Brain microvascular endothelial cell (primary cell): ENCODE results near the gene CNOT6.
A peak's percentile ranks its signal among the peaks of the same experiment; 100 is the strongest.

ENCODE experiments used
- DNase-seq: peaks from one replicate; pipeline ENCODE4 v3.0.0-alpha.2; 2020
- H3K27ac ChIP-seq: fragments of 250-450 bp; sonication (Bioruptor Pico); 2 replicates; pipeline ENCODE4 v1.5.1; 2020; ENCODE audit warnings: mild to moderate bottlenecking, moderate library complexity
- H3K27me3 ChIP-seq: fragments of 250-450 bp; sonication (Bioruptor Pico); replicated peaks from 2 replicates; pipeline ENCODE4 v1.5.1; 2020; ENCODE audit warnings: mild to moderate bottlenecking
- H3K36me3 ChIP-seq: fragments of 250-450 bp; sonication (Bioruptor Pico); replicated peaks from 2 replicates; pipeline ENCODE4 v1.5.1; 2020; ENCODE audit warnings: mild to moderate bottlenecking
- H3K4me3 ChIP-seq: 2 replicates; pipeline ENCODE4 v1.5.1; 2011; ENCODE audit warnings: low read depth, mild to moderate bottlenecking, control low read depth, low read length, moderate library complexity
- CTCF ChIP-seq: IDR thresholded peaks from 2 replicates; pipeline ENCODE4 v1.5.1; 2011; ENCODE audit warnings: low read depth, mild to moderate bottlenecking, moderate library complexity, low read length, control low read depth, inconsistent platforms; ENCODE audit errors: missing control alignments
- in situ Hi-C: cut with HindIII; loops from 2 replicates; pipeline ENCODE4 v1.10.0; 2017; ENCODE audit warnings: low sequenced_read_pairs, low pct_ligation_motif_present

The CNOT6 gene

DNA sequence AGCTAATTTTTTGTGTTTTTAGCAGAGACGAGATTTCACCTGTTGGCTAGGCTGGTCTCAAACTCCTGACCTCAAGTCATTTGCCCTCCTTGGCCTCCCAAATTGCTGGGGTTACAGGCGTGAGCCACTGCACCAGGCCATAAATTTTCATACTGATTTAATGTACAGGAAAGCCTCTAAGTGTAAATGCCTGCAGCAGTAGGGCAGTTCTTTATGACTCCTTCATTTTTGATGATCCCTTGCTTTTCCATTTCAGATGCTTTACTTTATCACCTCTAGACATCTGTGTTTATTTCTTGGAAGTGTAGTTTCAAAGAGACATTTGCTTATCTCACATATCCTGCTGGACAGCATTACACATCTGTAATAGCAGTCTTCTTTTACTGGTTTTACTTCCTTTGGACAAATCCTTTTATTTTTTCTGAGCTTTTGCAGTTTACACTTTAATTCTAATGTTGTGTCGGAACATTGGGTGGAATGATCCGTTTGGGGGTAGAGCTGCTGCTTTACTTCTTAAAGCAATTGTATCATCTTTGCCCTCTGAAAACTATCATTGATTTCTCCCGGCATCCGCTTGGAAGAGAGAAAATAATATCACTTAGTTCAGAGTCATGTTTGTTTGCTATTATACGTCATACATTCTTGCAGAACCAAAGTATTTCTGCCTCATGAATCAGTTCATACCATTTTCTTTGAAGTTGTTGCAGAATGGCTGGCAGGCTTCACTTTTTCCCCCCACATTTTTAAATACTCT lies 61.2 kb downstream of the CNOT6 start:
- Histone ChIP-seq H3K4me3 (no peak overlapping the region), H3K36me3 (no peaks in the 10 kb centered on the region), H3K27ac (peak overlapping the region; percentile 43), H3K27me3 (no peaks in the 10 kb centered on the region)
- TF ChIP-seq CTCF: no peak
- peak; percentile 7 for DNase-seq
- in situ Hi-C loops: no loop called here

GRCh38 chr5:180557217-180557809 lies 63.1 kb downstream of the CNOT6 start:
- no peaks in the 10 kb centered on the region for H3K36me3 ChIP-seq
- no peak overlapping the region for H3K4me3 ChIP-seq
- H3K27me3 ChIP-seq: no peaks in the 10 kb centered on the region
- in situ Hi-C loops: no loop called here
- TF ChIP-seq CTCF: no peak
- H3K27ac ChIP-seq: no peak overlapping the region
- no peak for DNase-seq

DNA sequence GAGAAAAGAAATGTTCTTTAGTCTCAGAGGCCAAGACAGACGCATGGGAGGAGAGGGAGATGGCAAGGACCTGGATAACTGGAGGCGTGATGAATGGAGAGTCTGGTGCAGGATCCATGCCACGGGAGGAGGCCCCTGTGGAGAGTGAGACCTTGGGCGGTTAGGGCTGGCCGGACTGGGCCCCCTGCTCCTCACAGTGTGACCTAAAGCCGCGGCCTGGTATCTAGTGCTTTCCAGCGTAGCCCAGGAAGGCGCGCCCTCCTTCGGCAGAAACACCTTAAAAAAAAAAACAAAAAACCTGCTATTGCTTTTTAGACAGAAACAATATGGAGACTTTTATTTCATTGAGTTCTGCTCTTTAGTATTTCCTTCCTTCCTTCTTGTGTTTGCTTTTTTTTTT lies 64.1 kb downstream of the CNOT6 start:
- in situ Hi-C loops: no loop called here
- Histone ChIP-seq H3K27ac (no peak overlapping the region), H3K27me3 (no peaks in the 10 kb centered on the region), H3K36me3 (no peaks in the 10 kb centered on the region), H3K4me3 (no peak overlapping the region)
- DNase-seq: no peak
- TF ChIP-seq CTCF: no peak

DNA sequence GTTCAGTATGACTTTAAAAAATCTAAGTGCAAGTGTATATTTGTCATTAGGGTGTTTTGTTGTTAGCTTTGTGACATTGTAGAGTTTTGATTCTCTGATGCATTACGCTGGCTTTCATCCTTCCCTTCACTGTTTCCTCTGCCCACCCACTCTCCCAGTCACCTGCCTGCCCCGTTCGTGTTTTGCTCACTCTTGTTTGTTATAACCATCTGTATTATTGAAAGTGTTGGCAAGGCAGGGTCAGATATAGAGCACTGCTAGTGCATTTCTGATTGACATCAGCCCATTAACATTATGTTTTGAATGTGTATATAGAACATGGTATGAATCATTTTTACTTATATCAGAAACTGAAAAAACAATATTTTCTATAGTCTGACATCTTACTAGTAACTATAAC lies 69.8 kb downstream of the CNOT6 start:
- no peaks in the 10 kb centered on the region for H3K27me3 ChIP-seq
- in situ Hi-C loops: no loop called here
- no peak for TF ChIP-seq CTCF
- no peak overlapping the region for H3K27ac ChIP-seq
- H3K4me3 ChIP-seq: no peak overlapping the region
- peaks cover 12% of the 10 kb centered on the region for H3K36me3 ChIP-seq
- DNase-seq: no peak

DNA sequence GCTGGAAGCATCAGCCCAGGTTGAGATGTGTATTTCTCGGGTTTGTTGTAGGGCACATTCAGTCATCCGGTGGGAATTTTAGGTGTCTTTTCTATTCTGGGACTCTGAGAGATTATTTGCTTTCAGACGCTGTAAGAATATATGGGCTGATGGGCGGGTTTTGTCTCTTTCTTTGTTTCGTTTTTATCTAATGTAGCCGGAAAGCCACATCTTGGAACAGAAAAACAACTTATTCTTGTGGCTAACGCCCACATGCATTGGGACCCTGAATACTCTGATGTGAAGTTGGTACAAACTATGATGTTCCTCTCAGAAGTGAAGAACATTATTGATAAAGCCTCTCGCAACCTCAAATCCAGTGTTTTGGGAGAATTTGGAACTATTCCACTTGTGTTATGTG lies 74.7 kb downstream of the CNOT6 start:
- H3K36me3 ChIP-seq: peaks cover 25% of the 10 kb centered on the region

More for the DNA sequence above, 74.7 kb downstream of the CNOT6 start:
- no peak for DNase-seq
- Histone ChIP-seq H3K27me3 (no peaks in the 10 kb centered on the region), H3K27ac (no peak overlapping the region), H3K4me3 (no peak overlapping the region)
- in situ Hi-C loops: no loop called here
- no peak for TF ChIP-seq CTCF
